Inflammatory macrophage treated with lipopolysaccharide for 4 hours (primary cell): ENCODE data around the gene GPC3.
A peak's percentile ranks its signal among the peaks of the same experiment; 100 is the strongest.
"Not testable (repeated sequence)": the region's sequence is repeated elsewhere in the genome, so short reads cannot be mapped to it uniquely, and the experiment has no call there.

Experiments used
- DNase-seq: peaks from one replicate; pipeline ENCODE4 v3.0.0-alpha.2; 2020

GPC3 gene

GRCh38 chrX:133923548-133923947 is 61.8 kb downstream of the GPC3 start:
- no peak for DNase-seq

GRCh38 chrX:133923113-133923512 is 62.3 kb downstream of the GPC3 start:
- DNase-seq: peak; percentile 1

GRCh38 chrX:133922390-133922771 is 63.0 kb downstream of the GPC3 start:
- no peak for DNase-seq

- peak; percentile 1 for DNase-seq
Observed at GRCh38 chrX:133921764-133922389, 63.5 kb downstream of the GPC3 start.

GRCh38 chrX:133921086-133921485 is 64.3 kb downstream of the GPC3 start:
- DNase-seq: no peak

- DNase-seq: no peak
Observed at GRCh38 chrX:133918361-133918771, 67.0 kb downstream of the GPC3 start.

GRCh38 chrX:133916984-133917722 is 68.2 kb downstream of the GPC3 start:
- no peak for DNase-seq

GRCh38 chrX:133913658-133914388 is 71.6 kb downstream of the GPC3 start:
- DNase-seq: no peak

- DNase-seq: no peak
Observed at GRCh38 chrX:133913009-133913408, 72.4 kb downstream of the GPC3 start.

- DNase-seq: no peak
Observed at GRCh38 chrX:133911825-133912495, 73.4 kb downstream of the GPC3 start.

- no peak for DNase-seq
Observed at GRCh38 chrX:133910539-133910938, 74.9 kb downstream of the GPC3 start.

GRCh38 chrX:133909888-133910287 is 75.5 kb downstream of the GPC3 start:
- no peak for DNase-seq

- DNase-seq: no peak
Observed at GRCh38 chrX:133908223-133908955, 77.0 kb downstream of the GPC3 start.

GRCh38 chrX:133907606-133908005 is 77.8 kb downstream of the GPC3 start:
- no peak for DNase-seq

- no peak for DNase-seq
Observed at GRCh38 chrX:133905305-133905704, 80.1 kb downstream of the GPC3 start.

GRCh38 chrX:133897593-133898163 is 87.7 kb downstream of the GPC3 start:
- no peak for DNase-seq

- DNase-seq: no peak
Observed at GRCh38 chrX:133892337-133892736, 93.1 kb downstream of the GPC3 start.

GRCh38 chrX:133888984-133889383 is 96.4 kb downstream of the GPC3 start:
- DNase-seq: no peak

GRCh38 chrX:133888084-133888483 is 97.3 kb downstream of the GPC3 start:
- DNase-seq: not testable (repeated sequence)

GRCh38 chrX:133884430-133885394 is 100.7 kb downstream of the GPC3 start:
- no peak for DNase-seq

GRCh38 chrX:133881893-133882292 is 103.5 kb downstream of the GPC3 start:
- DNase-seq: no peak
